ENCODE measurements around the gene B3GALT2.
"Not testable (repeated sequence)": the region's sequence is repeated elsewhere in the genome, so short reads cannot be mapped to it uniquely, and the experiment has no call there.

The B3GALT2 gene

DNA sequence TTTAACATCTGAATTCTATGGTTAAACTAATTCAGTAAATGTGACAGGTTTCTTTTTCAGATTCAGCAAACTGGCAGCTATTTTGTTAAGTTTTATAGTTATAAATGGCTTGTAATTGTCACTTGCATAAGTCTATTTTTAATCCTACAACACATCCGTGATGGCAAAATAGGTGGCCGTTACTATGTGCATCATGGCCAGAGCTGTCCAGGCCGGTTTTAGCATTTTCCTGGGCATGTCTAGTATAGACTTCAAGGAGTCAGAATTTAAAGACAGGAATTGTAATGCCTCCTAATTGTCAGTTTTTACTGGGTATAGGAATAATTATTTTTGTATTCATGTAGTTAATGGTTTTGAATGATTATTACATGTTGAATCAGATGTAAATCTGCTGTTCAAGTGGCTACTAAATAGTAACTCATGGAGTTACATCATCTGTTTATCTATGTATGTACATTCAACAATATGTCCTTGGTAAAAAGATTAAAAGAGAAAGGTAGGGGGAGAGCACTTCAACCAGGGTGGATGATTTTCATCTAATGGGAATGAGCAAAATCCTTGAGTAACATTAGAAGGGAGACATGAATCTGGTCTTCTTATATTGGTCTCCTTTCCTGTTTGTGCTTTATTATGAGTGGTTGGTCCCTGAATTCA, 3.2 kb upstream of the B3GALT2 start:
- H3K36me3 Mint-ChIP-seq: peaks cover 14% of the 10 kb centered on the region
- H3K27me3 Mint-ChIP-seq: no peaks in the 10 kb centered on the region
- H3K4me1 Mint-ChIP-seq: peaks cover 78% of the 10 kb centered on the region
- H3K9me3 Mint-ChIP-seq: no peaks in the 10 kb centered on the region
- no peak overlapping the region for H3K27ac Mint-ChIP-seq
- H3K4me3 Mint-ChIP-seq: no peak overlapping the region

DNA sequence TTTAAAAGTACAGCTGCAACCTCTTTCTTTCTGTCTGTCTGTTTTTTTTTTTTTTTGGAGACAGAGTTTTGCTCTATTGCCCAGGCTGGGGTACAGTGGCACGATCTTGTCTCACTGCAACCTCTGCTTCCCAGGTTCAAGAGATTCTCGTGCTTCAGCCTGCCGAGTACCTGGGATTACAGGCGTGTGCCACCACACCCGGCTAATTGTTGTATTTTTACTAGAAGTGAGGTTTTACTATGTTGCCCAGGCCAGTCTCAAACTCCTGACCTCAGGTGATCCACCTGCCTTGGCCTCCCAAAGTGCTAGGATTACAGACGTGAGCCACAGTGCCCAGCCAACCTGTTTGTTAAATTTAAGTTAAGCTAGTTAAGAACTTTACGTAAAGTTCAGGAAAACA, 2.5 kb upstream of the B3GALT2 start:
- H3K27ac Mint-ChIP-seq, H3K4me3 Mint-ChIP-seq, H3K27me3 Mint-ChIP-seq, H3K9me3 Mint-ChIP-seq: not testable (repeated sequence)
- Mint-ChIP-seq H3K4me1 (peaks cover 77% of the 10 kb centered on the region), H3K36me3 (peaks cover 14% of the 10 kb centered on the region)

DNA sequence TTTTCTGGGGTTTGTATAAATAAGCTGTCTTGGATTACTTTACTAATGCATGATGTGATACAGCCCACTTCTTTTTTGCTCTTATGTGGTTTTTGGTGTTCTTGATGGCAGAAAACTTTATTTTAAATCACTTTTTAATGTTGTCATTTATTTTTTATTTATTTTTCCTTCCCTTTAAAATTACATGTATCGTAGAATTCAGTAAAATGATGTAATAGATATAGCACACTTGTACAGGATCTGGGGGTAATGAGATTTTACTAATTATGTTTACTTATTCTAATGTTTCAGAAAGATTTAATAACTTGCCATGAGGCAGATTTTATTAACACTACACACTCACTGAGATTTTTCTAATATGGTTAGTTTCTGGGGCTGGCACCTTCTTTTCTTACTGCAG, 701 bp upstream of the B3GALT2 start:
- H3K9me3 Mint-ChIP-seq: no peaks in the 10 kb centered on the region
- no peak overlapping the region for H3K27ac Mint-ChIP-seq
- H3K36me3 Mint-ChIP-seq: peaks cover 4% of the 10 kb centered on the region
- peaks cover 75% of the 10 kb centered on the region for H3K4me1 Mint-ChIP-seq
- no peaks in the 10 kb centered on the region for H3K27me3 Mint-ChIP-seq
- H3K4me3 Mint-ChIP-seq: no peak overlapping the region

DNA sequence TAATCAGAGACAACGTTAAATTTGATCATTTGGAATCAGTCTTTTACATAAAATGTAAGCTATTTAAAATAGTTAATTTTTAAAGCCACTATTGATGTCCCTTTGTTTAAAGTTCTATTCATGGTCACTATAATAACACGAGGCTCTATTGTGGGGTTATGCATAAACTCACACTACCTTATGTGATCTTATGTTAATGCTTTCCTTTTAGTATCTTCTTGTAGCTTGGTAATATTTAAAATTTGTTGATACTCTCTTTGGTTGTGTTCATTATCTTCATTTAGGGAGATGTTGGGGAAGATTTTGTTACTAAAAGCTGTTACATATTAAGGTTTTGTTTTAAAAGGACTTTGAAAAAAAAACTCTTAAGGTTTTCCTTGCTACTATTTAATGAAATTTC, 1.2 kb downstream of the B3GALT2 start:
- peaks cover 83% of the 10 kb centered on the region for H3K4me1 Mint-ChIP-seq
- no peak overlapping the region for H3K27ac Mint-ChIP-seq
- no peaks in the 10 kb centered on the region for H3K27me3 Mint-ChIP-seq
- H3K4me3 Mint-ChIP-seq: no peak overlapping the region
- no peaks in the 10 kb centered on the region for H3K9me3 Mint-ChIP-seq
- no peaks in the 10 kb centered on the region for H3K36me3 Mint-ChIP-seq

DNA sequence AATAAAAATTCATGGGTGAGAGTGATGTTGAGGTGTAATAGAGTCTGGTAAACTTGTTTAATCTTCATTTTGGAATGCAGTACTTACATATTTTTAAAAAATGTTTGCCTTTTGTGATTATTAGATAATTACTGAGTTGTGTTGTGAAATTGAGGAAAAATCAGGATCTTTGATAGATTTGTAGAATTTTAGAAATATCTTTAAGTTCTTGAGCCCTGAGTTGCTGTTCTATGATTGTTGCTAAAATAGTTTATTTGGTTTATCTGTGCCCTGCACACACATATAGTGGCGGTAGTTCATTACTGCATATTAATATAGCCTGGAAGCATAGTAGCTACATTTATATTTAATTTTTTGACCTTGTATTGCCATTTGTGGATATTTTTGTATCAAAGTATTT, 1.6 kb downstream of the B3GALT2 start:
- H3K27ac Mint-ChIP-seq: no peak overlapping the region

DNA sequence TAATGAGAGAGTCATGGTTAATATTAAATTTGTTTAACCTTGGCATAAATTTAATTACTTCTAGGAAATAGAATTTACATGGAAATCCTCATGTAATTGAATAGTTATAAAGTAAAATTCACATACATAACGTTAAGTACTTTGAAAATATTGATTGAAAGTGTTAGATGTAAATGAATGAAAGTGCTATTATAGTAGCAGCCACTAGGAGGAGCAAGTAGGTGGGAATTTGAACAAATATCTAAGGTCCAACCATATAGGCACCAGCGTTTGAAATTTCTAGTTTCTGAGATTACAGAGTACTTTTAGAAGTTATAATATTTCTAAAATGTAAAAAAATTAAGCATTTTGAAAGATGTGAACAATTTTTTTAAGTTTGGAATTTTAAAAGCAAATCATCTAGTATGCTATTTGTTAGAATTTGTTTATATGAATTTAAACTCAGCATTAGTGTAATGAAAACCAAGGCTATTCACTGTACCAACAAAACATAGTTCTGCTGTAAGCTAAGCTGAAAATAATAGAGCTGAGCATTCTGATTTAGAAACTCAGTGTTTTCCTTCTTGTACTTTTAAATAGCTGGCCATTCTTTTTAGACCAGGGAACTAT, 3.3 kb downstream of the B3GALT2 start:
- H3K27ac Mint-ChIP-seq: no peak overlapping the region

More for the DNA sequence above, 1.6 kb downstream of the B3GALT2 start:
- Mint-ChIP-seq H3K36me3 (no peaks in the 10 kb centered on the region), H3K9me3 (no peaks in the 10 kb centered on the region), H3K4me3 (no peak overlapping the region), H3K27me3 (no peaks in the 10 kb centered on the region), H3K4me1 (peaks cover 80% of the 10 kb centered on the region)

DNA sequence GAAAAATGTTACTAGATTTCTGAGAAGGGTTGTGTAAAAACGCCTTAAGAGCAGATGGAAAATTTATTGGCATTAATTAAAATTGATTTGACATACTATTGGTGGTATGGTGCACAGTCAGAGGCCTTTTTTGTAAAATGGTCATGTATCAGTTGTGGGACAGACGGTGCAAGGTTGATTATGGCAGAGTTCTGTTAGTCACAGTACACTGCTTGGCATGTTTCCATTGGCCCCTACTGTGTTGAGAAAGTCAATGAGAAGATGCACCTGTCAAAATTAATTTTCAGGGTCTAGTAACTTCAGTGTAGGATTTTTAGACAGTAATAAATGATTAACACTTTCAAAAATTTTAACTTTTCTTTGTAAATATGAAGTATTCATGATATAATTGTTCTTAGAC, 4.4 kb downstream of the B3GALT2 start:
- Mint-ChIP-seq H3K36me3 (peaks cover 2% of the 10 kb centered on the region), H3K27ac (peak overlapping the region; percentile 35), H3K4me1 (peaks cover 69% of the 10 kb centered on the region), H3K9me3 (no peaks in the 10 kb centered on the region), H3K27me3 (no peaks in the 10 kb centered on the region), H3K4me3 (no peak overlapping the region)

More for the DNA sequence above, 3.3 kb downstream of the B3GALT2 start:
- Mint-ChIP-seq H3K4me3 (no peak overlapping the region), H3K27me3 (no peaks in the 10 kb centered on the region), H3K4me1 (peaks cover 76% of the 10 kb centered on the region), H3K9me3 (no peaks in the 10 kb centered on the region), H3K36me3 (no peaks in the 10 kb centered on the region)

DNA sequence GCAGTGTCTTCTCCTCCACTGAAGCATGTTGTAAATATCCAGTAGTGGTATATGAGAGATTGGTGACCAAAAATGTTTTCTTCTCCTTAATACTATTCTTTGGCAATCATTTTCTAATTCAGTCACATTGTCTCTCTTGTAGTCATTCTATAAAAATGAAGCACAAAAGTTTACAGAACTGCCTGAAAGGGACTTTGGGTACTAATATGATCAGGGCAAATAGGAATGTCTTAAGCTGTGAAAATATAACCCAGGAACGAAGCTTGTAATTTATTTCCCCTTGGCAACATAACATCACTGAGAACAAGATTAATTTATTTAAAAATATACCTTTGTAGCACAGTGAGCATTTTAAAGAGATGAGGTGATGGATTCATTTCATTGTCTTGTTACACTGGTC, 4.9 kb downstream of the B3GALT2 start:
- H3K9me3 Mint-ChIP-seq: no peaks in the 10 kb centered on the region
- H3K27ac Mint-ChIP-seq: peak overlapping the region; percentile 70

DNA sequence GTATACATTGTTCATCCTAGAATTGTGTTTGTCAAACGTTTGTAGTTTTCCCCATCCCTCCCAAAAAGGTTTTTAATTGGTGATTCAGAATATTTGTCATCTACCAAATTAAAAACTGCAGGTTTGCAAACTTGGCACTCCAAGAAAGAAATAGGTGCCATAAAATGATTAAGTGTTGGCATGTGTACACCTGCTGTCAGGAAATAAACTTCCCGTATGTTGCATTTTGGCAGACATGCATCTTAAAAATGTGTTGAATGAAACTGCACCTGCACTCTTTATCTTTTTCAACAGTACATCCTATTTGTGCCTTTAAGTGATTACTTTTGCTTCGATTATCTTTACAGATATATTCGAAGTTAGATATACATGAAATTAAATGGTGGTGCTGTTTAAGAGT, 7.3 kb downstream of the B3GALT2 start:
- H3K27me3 Mint-ChIP-seq: no peaks in the 10 kb centered on the region
- H3K4me3 Mint-ChIP-seq: no peak overlapping the region
- H3K27ac Mint-ChIP-seq: no peak overlapping the region
- peaks cover 14% of the 10 kb centered on the region for H3K36me3 Mint-ChIP-seq
- no peaks in the 10 kb centered on the region for H3K9me3 Mint-ChIP-seq
- H3K4me1 Mint-ChIP-seq: peaks cover 67% of the 10 kb centered on the region

More for the DNA sequence above, 4.9 kb downstream of the B3GALT2 start:
- Mint-ChIP-seq H3K27me3 (no peaks in the 10 kb centered on the region), H3K4me3 (no peak overlapping the region), H3K4me1 (peaks cover 69% of the 10 kb centered on the region), H3K36me3 (peaks cover 5% of the 10 kb centered on the region)

DNA sequence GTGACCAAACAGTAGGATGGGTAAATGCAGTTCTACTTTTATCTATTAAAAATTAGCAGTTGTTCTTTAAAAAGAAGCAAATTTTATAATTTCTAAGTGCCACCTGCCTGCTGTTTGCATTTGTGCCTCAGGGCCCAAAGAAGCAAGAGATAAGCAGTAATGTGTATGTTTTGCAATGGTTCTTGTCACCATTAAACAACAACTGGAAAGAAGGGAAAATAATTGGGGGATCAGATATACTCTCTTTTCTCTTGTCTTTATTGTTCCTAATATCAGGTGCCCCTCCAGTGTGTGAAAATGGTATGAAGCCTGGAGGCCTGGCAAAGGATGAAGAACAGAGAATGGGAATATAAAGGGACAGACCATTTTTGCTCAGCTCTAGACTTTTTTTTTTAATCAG, 9.6 kb downstream of the B3GALT2 start:
- H3K4me1 Mint-ChIP-seq: peaks cover 73% of the 10 kb centered on the region
- peaks cover 17% of the 10 kb centered on the region for H3K36me3 Mint-ChIP-seq
- H3K4me3 Mint-ChIP-seq: no peak overlapping the region
- no peaks in the 10 kb centered on the region for H3K9me3 Mint-ChIP-seq
- no peak overlapping the region for H3K27ac Mint-ChIP-seq
- H3K27me3 Mint-ChIP-seq: no peaks in the 10 kb centered on the region

DNA sequence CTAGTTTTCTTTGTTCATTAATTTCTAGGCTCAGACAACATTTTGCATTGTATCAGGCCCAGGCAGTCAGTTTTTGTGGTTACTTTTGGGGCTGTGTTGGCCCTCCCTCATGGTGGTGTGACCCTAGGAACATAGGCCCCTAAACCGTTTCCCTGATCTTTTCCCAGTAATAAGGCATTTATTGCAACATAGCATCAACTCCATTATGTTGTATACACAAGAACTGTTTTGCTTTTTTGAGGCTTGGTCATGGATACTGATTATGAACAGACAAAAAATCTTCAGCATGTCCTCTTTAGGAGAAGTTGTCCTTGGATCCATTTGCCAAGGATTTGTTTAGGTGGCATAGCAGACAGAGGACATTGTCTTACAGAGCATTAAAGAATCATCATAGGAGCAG, 10.3 kb downstream of the B3GALT2 start:
- Mint-ChIP-seq H3K4me3 (no peak overlapping the region), H3K27ac (no peak overlapping the region), H3K4me1 (peaks cover 66% of the 10 kb centered on the region), H3K36me3 (peaks cover 19% of the 10 kb centered on the region), H3K27me3 (no peaks in the 10 kb centered on the region), H3K9me3 (no peaks in the 10 kb centered on the region)

DNA sequence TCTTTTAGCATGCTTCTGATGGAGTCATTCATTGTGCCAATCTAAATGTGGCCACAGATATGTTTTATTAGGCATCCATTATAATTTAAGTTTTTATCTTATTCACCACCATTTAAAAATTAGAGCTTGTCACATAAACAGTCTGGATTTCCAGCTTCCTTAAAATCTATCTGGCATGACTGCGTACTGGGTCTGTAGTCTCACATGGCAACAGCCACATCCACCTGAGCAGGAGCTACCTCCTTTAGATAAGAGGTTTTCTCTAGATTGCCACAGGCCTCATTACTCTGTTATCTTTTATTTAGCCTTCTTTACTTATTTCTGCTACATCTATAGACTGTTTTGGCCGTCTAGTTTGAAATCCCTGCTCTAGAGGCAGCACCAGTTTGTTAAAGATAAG, 29.1 kb downstream of the B3GALT2 start:
- peaks cover 7% of the 10 kb centered on the region for H3K36me3 Mint-ChIP-seq

DNA sequence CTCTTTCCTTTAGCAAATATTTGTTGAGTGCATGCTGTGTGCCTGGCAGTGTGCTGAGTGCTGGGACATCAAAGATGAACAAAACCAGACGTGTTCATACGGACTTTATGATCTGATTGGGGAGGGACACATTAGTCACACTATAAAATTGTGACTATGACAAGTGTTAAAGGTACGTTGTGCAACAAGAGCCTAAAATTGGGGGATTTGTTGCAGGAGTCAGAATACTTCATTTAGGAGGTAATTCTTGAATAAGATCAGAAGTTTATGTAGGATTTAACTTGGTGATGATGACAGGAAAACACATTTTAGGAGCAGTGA, 29.6 kb downstream of the B3GALT2 start:
- peak overlapping the region; percentile 8 for H3K27ac Mint-ChIP-seq
- H3K4me3 Mint-ChIP-seq: no peak overlapping the region
- H3K36me3 Mint-ChIP-seq: peaks cover 9% of the 10 kb centered on the region

More for the DNA sequence above, 29.1 kb downstream of the B3GALT2 start:
- no peaks in the 10 kb centered on the region for H3K9me3 Mint-ChIP-seq
- H3K4me3 Mint-ChIP-seq: no peak overlapping the region
- no peak overlapping the region for H3K27ac Mint-ChIP-seq
- peaks cover 45% of the 10 kb centered on the region for H3K4me1 Mint-ChIP-seq
- H3K27me3 Mint-ChIP-seq: no peaks in the 10 kb centered on the region

DNA sequence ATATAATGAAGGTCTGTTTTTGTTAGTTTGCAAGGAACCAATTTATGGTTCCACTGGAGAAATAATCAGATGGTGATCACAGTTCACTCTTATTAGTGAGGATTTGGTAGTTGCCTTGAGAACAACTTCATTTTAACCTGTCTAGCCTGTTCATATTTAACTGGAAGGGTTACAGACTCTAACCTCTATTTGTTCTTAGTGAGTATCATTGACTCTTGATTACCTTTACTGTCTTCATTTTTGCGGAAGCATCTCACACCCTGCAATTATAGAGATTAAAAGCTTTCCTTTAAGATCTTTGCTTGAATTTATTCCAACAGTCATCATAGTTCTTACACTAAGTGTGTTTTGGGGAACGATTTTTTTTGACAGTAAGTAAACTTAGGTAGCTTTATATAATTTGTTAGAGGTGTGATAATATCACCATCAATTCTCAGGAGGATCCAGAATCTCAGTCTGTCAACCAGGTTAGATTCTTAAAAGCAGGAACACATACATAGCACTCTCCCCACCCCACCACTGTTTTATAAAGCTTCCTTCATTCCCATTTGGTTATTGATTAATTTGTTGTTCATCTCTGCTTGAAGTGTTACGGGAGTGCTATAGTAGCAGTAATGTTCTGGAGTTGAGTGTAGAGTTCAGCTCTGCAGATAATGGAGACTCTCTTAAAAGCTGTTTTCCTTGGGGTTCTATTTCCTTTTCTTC, 30.1 kb downstream of the B3GALT2 start:
- H3K27ac Mint-ChIP-seq: peak overlapping the region; percentile 8
- H3K9me3 Mint-ChIP-seq: no peaks in the 10 kb centered on the region
- peaks cover 46% of the 10 kb centered on the region for H3K4me1 Mint-ChIP-seq

More for the DNA sequence above, 29.6 kb downstream of the B3GALT2 start:
- Mint-ChIP-seq H3K9me3 (no peaks in the 10 kb centered on the region), H3K27me3 (no peaks in the 10 kb centered on the region), H3K4me1 (peaks cover 46% of the 10 kb centered on the region)

DNA sequence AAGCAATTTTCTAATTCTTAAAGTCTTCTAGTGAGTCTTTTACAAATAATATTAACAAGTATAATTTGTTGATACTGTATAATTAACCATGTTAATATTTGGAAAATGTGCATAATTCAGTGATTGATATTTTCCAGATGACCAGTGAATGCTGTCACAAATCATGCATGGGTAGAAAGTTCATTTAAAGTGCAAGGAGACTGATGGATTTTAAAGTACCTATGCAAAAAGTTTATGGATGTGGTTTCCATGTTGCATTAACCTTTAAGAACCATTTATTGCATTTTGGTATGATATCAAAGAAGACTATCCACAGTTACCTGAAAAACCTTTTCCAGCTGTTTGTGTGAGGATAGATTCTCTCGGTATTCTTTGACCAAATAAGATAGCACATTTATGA, 41.4 kb downstream of the B3GALT2 start:
- Mint-ChIP-seq H3K27ac (no peak overlapping the region), H3K4me1 (peaks cover 22% of the 10 kb centered on the region), H3K27me3 (no peaks in the 10 kb centered on the region), H3K36me3 (peaks cover 15% of the 10 kb centered on the region), H3K9me3 (no peaks in the 10 kb centered on the region), H3K4me3 (no peak overlapping the region)

More for the DNA sequence above, 30.1 kb downstream of the B3GALT2 start:
- no peaks in the 10 kb centered on the region for H3K27me3 Mint-ChIP-seq
- H3K4me3 Mint-ChIP-seq: no peak overlapping the region
- peaks cover 9% of the 10 kb centered on the region for H3K36me3 Mint-ChIP-seq

DNA sequence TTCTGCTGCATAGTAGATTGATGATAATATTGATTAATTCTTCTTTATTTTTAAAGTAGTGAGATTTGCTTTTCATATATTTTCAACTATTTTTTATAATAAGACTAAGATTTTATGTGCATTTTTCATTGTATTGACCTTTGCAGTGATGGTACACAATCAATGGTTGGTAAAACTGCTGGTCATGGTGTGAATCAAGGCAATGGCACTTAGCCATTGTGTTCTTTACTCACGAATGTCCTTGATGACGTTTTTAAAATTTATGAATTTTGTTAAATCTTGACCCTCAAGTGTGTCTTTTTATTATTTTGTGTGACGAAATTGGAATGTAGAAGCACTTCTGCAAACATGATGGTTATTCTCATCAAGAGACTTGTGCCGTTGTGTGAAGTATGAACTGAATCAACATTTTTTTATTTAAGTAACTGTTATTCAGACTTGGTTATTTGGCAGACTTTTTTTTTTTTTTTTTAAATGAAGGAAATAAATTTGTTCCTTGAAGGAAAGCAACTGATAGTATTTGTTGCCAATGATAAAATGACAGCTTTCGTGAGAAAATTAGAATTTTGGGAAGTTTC, 42.0 kb downstream of the B3GALT2 start:
- Mint-ChIP-seq H3K4me3 (no peak overlapping the region), H3K27me3 (no peaks in the 10 kb centered on the region), H3K4me1 (peaks cover 27% of the 10 kb centered on the region), H3K36me3 (peaks cover 21% of the 10 kb centered on the region), H3K9me3 (no peaks in the 10 kb centered on the region), H3K27ac (no peak overlapping the region)
